CD4-positive, alpha-beta T cell treated with Interleukin-2 at 100 ng/mL for 4 hours (primary cell): Measurements from ENCODE around the gene TSHR.
"Not testable (repeated sequence)": the region's sequence is repeated elsewhere in the genome, so short reads cannot be mapped to it uniquely, and the experiment has no call there.

Source experiments
- DNase-seq: peaks from one replicate; pipeline ENCODE4 v3.0.0-alpha.2; 2020; ENCODE audit warnings: low spot score

The TSHR gene

DNA sequence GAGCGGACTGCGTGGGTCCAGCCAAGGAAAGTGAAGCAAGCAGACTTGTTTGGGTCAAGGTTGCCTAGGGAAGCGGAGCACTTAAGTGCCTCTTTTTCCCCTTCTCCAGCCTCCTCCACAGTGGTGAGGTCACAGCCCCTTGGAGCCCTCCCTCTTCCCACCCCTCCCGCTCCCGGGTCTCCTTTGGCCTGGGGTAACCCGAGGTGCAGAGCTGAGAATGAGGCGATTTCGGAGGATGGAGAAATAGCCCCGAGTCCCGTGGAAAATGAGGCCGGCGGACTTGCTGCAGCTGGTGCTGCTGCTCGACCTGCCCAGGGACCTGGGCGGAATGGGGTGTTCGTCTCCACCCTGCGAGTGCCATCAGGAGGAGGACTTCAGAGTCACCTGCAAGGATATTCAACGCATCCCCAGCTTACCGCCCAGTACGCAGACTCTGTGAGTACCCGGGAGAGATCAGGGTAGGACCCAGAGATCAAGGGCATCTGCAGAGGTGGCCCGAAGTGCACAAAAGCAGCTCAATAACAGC, at the start of gene TSHR:
Gene TSHR (plus strand): TSS at position 206 of the 526 bp plus-strand sequence. CDS start 60 bp downstream, at position 266.
- no peak for DNase-seq

DNA sequence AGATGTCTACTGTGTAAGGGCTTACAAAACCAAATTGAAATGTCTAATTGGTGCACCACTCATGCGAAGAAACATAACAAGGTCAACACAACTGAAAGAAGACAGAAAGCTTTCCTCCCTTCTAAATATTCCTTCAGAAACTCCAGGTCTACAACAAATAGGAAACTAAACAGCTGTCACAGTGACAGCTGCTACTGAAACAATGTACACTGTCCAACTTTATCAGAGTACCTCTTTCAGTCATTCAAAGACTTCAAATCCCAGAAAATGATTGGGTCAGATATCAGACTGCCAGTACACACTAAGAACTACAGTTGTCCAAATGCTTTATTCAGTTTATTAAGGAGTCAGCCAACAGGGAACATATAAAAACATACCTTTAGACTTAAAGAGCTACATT, 49.1 kb upstream of the TSHR start:
- DNase-seq: no peak

DNA sequence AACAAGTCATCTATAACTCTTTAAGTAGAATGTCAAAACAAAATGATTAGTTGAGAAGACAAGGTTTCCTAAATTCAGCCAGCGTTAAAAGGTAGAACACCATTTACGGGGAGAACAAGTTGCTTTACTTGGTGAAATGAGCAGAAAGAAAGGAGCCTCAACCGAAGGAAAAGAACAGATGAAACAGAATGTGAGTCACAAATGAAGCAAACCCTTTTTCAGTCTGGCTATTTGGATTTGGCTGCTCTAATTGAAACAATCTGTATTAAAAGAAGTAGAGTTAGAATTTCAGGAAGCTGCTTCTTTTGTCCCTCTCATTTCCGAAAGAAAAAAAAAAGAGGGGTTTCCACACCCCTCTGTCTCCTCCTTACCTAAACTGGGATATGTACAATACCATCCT, 48.5 kb upstream of the TSHR start:
- DNase-seq: no peak

DNA sequence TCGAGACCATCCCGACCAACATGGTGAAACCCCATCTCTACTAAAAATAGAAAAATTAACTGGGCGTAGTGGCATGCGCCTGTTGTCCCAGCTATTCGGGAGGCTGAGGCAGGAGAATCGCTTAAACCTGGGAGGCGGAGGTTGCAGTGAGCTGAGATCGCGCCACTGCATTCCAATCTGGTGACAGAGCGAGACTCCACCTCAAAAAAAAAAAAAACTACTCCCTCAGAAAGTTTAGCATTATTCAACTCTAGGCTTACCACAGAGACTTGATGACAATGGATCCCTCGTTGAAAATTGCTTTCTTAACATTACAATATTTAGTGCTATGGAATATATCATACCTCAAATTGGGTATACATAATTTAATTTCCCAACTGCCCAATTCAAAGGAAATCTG, 43.4 kb upstream of the TSHR start:
- not testable (repeated sequence) for DNase-seq

DNA sequence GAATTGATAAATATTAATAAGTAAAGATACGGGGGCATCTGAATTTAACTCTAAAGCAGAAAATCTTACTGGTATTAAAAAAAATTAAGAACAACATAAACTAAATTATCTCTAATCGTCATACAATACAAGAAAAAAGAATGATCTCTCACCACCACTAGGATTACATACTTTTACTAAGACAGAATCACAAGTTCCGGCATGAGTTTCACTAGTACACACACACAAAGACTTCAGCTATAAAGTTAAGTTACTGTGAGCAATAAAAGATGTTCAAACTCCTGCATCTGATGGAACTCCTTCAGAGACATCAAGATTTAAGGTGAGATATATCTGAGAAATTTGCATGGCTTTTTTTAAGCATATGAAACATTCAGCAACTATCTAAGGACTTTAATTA, 35.8 kb upstream of the TSHR start:
- no peak for DNase-seq

DNA sequence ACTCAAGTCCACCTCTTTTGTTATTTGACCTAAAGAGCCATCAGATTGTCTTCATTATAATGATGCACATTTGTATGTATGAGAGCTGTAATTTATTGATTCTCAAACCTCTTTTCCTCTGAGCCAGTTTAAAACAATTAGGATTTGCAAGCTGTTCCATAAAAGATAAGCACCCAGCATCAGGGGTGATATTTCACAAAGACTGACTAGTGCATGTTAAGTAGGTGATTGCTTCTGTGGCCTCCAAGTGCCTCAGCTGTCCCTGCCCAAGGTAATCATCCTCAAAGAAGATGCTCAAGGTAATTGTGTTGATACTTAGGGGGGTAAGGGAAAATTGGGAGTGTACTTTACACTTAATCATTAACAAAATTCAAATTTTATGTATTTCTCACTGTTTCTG, 32.1 kb upstream of the TSHR start:
- no peak for DNase-seq

DNA sequence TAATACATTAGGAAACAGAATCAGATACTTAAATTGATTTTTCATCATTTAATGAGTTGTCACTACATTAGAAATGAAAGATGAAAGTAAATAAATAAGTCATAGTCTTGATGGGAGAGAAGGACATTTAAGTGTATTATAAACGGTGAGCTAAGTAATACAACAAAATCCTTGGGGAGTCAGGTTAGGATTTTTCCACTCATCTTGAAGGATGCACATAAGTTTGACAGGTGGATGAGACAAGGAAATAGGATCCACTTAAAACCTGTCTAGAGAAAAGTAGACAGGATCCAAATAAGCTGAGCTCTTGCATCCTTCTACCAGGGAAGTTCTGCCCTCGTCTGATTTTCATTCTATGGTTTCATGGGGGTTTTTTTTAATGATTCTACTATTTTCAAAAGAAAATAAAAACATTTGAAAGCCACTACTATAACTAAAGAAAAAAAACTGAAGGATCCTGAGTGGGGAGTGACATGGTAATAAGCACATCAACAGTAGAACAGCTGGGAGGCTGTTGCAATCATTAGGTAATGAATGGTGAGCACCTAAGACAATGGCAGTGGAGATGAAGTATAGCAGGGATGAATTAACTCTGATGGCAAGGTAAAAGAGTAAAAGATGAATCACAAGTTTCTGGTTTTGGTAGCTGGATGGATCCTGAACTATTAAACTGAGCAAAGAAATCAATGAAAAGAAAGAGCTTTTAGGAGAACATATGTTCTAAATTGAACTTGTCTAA, 30.9 kb upstream of the TSHR start:
- DNase-seq: no peak

DNA sequence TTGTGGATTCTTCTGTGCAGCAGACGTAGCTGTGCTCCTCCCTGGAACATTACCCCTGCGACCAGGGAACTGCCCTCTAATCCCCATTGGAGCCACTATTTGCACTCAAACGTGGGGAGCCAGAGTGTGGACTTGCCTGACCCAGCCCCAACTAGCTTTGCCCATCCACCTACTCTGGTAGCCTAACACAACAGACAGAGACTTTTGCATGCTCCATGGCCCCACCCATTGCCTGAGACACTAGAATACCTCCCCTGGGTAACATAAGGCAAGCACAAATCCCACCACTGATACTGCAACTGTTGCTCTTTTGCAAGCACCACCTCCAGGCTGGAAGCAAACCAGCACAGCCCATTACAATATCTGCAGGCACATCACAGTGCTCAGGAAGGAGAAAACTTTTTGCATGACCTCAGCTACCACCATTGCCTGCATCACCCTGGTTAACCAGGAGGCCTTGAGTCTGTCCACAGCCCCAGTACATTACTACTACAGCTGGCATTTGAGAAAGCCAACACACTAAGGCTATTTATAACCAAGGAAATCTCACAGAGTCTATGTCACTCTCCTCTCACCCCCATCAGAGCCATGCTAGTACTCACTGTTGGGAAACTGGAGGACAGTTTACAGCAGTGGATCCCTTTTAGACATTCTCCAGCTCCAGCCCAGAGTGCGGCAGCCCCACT, 28.9 kb upstream of the TSHR start:
- no peak for DNase-seq

DNA sequence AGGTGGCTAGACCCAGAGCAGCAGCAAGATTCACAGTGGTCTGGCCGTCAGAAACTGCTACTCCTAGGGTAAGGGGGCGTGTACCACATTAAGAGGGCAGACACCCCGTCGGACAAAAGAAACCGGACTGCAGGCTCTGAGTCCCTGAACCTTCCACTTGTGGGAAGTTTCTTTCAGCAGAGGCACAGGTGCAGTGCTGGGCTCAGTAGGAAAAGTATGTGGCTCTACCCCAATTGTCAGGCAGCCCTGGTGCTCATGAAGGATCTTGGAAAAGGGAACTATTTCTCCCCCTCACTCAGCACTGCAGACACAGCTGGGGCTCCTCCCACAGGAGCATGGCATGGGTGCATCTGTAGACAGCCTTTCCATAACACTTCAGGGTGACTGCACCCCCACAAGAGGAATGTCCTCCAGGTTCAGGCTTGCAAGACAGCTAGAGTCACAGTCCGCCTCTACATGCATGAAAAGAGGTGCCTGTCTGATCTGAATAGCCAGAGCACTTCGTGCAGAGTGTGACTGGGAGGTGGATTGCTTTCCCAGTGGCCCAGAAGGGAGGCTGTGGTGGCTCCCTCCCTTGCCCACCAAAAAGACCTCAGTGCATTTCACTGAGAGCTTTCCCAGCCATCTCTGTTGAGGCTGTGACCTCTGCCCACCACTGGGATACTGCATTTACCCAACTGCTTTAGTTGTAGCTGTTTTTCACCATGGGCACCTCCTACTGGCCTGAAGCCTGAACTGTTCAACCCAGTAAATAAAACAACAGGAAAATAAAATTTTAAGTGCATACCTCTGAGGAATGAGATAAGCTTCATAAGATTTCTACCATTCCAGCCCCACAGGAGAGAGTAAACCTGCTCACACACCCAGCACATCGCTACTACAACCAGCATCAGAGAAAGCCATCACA, 28.1 kb upstream of the TSHR start:
- DNase-seq: no peak

DNA sequence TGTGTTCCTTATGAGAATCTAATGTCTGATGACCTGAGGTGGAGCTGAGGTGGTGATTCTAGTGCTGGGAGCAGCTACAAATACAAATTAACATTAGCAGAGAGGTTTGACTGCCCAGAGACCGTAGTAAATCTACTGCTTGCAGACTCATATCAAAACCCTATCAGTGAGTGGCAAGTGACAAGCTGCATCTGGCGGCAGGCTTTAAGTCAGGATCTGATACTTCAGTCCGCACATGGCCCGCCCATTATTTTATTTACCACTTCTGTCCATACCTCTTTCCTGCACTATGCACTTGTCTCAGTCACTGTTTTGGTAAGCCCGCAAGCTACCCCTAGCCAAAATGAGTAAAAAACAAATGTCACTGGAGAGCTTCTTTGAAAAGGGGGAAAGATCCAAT, 25.3 kb upstream of the TSHR start:
- DNase-seq: no peak

DNA sequence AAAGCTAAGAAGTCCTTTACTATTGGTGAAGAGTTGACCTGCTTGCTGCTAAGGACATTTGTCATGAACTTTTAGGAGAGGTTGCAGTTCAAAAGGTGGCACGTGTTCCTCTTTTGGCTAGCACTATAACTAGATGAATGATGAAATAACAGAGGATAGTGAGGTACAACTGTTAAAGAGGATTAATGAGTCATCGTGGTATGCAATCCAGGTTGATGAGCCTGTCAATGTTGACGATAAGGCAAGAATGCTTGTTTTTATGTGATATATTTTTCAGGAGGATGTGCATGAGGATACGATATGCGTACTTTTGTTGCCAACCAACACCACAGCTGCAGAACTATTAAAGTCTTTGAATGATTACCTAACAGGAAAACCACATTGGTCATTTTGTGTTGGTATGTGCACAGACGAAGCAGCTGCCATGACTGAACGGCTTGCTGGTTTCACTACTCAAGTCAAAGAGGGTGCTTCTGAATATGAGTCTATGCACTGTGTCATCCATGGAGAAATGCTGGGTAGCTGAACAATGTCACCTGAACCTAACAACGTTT, 24.5 kb upstream of the TSHR start:
- DNase-seq: peak; percentile 73

DNA sequence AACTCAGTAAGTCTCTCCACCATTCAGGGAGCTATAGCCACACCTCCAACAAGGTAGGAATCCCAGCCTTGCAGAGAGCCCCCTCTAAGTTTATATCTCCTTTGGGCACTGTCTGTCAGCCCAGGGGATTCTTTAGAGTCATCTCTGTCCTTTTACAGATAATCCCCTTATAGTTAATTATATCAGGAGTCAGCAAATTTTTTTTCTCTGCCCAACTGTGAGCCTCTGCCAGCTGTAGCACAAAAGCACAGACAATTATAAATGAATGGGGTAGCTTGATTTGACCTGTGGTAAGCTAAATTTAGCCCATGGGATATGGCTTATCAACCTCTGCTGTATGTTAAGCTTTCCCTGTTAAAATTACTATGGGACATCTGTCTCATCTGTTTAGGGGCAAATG, 22.1 kb upstream of the TSHR start:
- DNase-seq: no peak

DNA sequence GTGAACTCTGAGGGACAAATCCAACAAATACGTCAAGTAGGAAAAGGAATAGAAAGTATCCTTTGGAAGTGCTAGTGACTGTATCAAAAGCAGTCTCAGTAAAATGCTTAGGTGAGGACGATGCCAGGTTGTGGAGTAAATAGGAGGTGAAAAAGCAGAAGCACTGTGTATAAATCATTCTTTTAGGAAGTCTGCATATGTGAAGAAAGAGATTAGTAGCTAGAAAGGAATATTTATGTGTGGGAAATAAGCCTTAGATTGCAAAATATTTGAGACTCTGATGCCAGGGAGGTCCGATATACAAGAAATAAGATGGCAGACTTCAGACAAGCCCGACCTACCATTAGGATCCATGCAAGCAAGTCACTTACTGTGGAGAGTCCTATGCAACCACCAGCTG, 21.7 kb upstream of the TSHR start:
- DNase-seq: no peak

DNA sequence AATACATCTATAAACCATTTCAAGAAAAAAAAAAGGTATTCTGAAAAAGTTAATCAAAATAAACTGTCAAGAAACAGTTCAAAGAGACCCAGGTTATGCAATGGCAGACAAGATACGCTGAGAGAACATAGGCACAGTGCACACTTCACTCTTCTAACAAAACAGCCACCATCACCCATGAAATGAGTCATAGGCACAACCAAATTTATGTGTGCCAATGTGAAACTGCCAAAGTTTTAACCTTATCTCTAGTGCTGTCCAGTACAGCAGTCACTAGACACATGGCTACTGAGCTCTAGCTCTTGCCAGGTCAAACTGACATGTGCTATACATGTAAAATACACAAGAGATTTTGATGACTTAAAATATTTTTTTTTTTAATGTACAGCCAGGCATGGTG, 15.3 kb upstream of the TSHR start:
- DNase-seq: no peak

DNA sequence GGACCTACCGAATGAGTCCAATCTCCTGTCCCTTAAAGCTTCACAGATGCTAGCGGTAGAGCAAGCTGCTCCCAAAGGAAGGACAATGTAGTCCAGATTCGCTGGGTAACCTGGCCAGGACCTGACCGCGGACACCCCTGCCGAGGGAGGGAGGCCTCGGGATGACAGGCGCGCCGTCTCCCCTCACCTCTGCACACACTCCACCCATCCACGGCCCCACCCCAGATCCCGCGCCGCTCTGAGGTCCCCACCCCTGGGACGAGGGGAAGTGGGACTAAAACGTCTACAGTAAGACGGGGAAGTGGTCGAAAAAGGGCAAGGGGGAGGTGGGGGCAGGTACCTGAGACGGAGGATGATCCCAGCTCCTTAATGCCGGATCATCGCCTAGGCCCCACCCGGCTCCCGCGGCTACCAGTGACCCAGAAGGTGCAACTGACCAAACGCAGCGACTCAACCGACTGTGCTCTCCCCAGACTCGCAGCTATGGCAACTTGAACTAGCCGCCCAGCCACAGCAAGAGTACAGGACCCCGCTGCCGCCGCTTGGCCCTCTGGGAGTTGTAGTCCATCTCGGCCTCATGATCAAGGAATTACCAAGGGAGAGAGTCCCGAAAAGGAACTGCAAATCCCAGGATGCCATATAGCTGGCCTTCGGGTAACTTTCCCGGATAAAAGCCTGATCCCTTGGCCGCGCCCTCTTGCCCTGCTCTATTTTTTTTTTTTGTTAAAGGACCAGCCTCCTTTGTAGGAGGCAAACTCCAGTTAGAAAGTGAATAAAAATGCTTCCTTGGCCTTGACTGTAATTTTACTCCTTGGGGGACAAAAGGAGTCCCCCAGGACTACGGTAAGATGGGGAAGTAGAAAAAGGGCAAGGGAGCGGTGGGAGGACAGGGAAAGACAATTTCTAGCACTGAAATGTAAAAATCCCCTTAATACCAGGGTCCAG, 13.9 kb upstream of the TSHR start, which contains the start of gene CEP128:
Gene CEP128 (minus strand): TSS at position 498 of the 945 bp plus-strand sequence.
- peak; percentile 92 for DNase-seq

DNA sequence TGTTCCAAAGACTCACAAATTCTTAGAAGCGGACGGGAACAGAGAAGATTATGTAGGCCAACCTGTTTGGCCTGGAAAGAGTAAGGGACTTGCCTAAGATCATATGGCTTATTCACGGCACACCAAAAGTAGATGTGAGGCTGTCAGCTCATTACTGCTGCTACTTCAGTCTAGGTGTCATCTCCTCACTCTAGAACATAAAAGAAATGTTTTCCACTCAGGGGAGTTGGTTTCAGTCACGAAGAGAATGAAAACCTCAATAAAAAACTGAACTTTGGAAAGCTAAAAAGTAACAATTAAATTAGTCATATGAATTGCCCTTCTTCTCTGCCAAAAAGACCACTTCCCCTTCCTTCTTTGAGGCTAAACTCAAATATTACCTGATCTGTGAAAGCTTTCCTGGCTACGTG, 13.2 kb upstream of the TSHR start:
- peak; percentile 17 for DNase-seq

DNA sequence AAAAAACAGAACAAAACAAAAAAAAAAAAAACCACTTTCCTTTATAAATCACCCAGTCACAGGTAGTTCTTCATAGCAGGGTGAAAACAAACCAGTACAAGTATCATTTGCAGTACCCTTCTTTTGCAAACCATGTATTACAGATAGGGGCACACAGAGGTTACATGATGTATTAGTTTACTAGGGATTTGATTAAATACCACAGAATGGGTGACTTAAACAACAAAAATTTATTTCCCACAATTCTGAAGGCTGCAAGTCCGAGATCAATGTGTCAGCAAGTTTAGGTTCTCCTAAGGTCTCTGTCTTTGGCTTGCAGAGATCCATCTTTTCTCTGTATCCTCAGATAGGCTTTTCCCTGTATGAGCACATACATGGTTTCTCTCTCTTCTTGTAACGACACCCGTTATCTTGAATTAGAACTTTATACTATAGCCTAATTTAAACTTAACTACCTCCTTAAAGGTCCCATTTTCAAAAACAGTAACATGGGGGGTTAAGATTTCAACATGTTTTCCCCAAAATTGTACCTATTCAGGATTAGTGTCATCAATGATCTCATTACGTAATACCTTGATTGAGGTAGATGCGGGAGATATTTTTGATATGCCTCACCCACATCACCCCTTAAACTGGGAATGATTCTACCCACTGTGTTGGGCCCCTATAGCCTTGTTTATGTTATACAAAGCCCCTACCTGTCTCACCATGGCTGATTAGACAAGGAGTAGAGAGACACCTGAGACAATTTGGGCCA, 10.4 kb upstream of the TSHR start:
- DNase-seq: no peak

DNA sequence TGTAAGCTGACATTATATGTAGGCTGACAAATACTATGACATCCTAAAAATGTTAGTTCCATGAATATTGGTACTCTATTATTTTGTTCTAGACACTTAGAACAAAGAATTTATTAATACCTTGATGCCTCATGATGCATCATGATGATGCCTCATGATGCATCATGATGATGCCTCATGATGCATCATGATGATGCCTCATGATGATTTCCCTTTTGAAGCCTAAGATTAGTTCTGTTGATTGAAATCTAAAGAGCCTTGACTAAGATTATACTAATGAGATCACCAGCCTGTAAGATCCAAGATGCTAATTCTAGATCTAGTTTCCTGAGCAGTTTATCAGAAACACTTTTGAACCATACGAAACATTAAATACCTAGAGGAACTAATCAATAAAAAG, 9.2 kb upstream of the TSHR start:
- DNase-seq: no peak

DNA sequence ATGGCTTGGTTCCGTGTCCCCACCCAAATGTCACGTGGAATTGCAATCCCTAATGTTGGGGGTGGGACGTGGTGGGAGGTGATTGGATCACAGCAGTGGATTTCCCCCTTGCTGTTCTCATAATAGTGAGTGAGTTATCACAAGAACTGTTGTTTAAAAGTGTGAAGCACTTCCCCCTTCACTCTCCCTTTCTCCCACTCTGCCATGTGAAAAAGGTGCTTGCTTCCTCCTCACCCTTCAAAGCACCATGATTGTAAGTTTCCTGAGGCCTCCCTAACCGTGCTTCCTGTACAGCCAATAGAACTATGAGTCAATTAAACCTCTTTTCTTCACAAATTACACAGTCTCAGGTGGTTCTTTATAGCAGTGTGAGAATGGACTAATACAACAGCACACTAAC, 8.6 kb upstream of the TSHR start:
- no peak for DNase-seq

DNA sequence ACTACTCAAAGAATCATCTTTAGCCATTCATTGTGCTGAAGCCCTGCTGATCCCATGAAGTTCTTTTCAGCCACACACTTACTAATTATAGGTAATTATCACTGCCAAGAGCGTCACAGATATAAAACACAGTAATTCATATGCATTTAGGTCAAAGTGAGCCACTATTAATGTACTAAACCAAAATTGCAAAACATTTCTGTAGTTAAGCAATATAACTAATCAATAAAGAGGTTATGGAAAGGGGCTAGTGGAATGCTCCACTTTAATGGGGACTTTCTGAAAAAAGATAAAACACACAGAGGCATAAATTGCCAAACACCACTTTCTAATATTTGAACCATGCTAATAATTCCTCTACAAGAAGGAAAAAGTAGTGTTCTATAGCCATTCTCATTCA, 7.1 kb upstream of the TSHR start:
- no peak for DNase-seq
